LNCAP (cell line): ENCODE results near the gene TRAF3IP1.

Source experiments
- TF ChIP-seq, protein P1 (sequence below): fragments of 450-650 bp; IDR thresholded peaks from 2 replicates; pipeline ENCODE4 v1.5.1; 2017; ENCODE audit warnings: mild to moderate bottlenecking

TRAF3IP1 gene

DNA sequence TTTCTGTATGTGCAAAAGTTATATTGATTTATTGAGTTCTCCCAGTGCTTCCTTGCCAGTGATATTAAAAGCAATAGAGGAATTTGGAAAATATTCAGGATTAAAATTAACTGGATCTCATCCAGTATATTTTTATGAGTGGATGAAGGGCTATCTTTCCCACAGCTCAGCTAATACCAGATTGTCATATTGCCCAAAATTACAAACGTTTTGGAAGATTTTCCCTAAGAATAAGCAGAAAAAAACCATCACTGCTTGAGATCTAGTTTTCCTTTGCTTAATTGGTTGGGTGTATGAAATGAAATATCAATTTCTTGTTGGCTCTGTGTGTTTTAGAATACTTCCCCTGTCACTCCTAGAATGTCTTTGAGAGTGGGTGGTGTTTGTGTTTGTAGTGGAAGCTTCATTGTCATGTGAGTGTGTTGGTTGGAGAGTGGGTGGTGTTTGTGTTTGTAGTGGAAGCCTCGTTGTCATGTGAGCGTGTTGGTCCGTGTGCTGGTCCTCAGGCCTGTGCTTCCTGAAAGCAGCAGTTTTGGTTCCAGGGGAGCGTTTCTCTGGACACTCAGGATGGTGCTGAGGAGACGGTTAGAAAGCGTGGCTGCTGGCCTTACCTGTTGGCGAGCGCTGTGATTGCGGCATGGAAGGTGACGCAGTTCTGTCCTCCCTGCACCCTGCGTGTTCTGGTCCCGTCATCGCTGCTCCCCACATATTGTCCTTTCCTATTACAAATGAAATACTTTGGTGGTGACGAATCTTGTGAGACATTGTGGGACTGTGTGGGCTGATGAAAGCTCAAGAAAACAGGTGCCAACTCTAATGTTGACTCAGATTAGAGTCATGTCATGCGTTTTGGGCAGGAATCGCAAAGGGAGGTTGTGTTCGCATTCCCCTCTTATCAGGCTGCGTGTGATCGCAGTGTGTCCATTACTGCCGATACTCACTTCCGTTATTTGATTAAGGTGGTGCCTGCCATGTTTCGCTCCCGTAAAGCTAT lies 118.8 kb downstream of the TRAF3IP1 start:
- TF ChIP-seq, protein P1, sequence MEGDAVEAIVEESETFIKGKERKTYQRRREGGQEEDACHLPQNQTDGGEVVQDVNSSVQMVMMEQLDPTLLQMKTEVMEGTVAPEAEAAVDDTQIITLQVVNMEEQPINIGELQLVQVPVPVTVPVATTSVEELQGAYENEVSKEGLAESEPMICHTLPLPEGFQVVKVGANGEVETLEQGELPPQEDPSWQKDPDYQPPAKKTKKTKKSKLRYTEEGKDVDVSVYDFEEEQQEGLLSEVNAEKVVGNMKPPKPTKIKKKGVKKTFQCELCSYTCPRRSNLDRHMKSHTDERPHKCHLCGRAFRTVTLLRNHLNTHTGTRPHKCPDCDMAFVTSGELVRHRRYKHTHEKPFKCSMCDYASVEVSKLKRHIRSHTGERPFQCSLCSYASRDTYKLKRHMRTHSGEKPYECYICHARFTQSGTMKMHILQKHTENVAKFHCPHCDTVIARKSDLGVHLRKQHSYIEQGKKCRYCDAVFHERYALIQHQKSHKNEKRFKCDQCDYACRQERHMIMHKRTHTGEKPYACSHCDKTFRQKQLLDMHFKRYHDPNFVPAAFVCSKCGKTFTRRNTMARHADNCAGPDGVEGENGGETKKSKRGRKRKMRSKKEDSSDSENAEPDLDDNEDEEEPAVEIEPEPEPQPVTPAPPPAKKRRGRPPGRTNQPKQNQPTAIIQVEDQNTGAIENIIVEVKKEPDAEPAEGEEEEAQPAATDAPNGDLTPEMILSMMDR, result no peak

DNA sequence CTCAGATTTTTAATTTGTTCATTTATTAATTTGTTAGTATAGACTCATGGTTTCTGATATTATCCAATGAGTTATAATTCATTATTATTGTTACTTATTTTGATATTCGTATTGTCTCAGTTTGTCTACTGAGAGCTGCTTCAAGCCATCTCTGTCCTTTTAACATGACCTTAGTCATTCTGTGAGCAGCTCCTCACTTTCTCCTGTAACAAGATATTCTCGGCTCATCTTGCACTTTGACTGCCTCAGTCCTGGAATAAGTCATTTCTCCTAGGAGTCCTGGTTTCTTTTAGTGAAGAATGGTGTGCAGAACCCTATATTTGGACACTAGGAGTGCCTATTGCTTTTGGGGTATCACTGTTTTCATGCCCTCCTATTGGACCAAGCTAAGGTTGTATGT lies 119.6 kb downstream of the TRAF3IP1 start:
- TF ChIP-seq, protein P1, result no peak

DNA sequence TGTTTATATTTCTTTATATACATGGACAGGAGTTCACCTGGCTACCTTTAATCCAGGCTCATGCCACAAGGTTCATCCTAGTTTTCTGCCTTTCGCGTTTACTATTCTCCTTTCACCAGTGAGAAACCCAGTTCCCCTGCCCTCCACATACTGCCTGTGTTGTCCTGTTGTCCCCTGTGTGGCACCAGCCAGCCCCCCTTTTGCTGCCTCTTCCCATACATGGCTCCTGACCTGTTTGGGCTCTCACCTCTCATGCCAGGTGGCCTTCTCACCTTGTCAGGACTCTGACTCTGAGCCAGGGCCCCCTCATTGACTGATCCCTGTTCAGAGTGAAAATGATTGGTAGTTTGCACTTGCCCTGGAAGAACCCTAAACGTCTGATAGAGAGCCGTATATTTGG lies 120.0 kb downstream of the TRAF3IP1 start:
- TF ChIP-seq, protein P1, result no peak

DNA sequence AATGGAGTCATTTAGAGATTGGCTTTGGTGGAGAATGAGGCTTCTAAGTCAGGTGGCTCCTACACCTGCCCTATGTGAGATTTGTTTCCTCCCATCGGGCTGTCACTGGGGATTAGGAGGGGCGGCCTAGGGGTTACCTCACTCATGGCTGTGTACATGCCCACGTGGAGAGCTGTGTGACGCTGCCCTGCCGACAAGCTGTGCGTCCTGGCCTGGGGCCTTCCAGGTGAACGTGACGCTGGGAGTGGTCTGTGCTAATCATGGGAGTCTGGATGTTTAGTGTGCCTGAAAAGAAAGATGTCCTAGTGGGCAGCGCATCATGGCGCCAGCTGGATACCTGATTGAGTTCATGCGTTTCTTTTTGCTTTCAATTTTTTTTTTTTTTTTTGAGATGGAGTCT lies 120.4 kb downstream of the TRAF3IP1 start:
- TF ChIP-seq, protein P1, result no peak

DNA sequence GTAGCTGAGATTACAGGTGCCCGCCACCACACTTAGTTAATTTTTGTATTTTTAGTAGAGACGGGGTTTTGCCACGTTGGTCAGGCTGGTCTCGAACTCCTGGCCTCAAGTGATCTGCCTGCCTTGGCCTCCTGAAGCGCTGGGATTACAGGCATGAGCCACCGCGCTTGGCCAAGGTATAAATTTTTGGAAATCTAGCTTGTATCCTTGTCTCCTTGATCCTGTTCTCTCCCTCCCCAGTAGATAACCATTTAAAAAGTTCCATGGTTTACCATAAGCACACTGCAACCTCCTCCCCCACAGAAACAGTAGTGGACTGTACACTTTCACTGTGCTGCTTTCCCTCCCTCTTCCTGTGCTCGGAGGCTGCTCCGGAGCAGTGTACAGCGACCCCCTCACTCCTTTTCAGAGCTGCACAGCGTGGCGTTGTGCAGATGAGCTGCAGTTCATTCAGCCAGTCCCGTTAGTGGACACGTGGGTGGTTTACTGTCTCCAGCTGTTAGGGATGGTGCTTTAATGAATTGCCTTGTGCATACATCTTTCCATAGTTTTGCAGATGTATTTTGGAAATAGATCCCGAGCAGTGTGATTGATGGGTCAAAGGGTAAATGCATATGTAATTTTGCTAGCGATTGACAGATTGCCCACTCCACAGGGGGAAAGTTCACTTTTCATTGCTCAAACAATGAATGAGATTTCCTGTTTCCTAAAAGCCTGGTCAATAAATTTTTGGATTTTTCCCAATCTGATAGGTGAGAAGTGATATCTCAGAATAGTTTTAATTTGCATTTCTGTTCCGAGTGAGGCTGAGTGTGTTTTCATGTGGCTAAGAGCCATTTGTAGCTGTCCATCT lies 121.2 kb downstream of the TRAF3IP1 start:
- TF ChIP-seq, protein P1, result no peak

DNA sequence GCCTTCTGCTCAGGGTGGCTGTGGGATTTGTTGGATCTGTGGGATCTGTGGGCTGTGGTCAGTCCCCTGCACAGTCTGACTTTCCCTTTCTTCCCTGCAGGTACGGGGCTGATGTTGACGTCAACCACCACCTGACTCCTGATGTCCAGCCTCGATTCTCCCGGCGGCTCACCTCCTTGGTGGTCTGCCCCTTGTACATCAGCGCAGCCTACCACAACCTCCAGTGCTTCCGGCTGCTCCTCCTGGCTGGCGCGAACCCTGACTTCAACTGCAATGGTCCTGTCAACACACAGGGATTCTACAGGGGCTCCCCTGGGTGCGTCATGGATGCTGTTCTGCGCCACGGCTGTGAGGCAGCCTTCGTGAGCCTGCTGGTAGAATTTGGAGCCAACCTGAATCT lies 123.9 kb downstream of the TRAF3IP1 start:
- TF ChIP-seq, protein P1, result no peak

DNA sequence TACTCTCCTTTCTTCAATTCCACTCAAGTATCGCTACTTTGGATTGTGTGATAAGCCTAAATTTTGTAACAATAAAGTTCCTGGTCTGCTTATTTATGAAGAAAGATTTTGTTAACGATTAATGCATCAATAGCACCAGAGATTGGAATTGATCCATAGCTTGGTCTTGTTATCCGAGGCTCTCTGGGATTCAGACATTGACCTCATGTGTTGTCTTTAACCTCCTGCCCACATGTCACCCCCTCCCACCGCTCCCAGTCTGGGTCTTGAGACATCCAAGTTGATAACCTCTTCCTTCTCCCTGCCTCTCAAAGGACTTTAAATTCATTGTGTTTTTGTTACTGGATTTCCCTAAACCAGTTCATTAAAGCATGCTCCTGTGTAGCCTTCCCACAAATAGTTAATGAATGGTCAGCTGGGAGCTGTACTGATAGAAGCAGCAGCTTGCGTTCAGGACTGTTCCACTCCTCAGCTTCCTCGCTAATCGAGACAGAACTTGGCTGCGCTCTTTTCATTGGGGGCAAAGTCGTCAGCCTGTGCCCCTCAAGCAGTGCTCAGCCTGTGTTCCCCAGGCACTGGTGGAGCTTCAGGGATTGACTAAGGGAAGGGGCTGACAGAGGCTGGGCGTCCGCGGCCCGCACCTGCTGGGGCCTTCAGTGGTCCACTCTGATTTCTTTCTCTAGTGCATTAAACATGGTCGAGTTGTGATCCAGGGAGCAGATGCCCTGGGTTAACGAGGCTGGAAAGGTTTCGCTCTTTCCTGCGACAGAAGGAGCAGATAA lies 125.3 kb downstream of the TRAF3IP1 start:
- TF ChIP-seq, protein P1, result no peak
